Pancreas (tissue), 10 donors: ENCODE results near the gene ATP5IF1. TPM values are rescaled to one million over a fixed set of nuclear protein-coding genes. Genes with fewer than 3 reads are reported as not detected.

Source experiments
- ATAC-seq, 4 donors: fragments of 200-7000 bp; cut with Tn5 transposase; one replicate each; pipeline versions ENCODE4 v1.8.0 to v1.9.1; 2020; ENCODE audit warnings: mild to moderate bottlenecking in 4 of 4, moderate library complexity in 4 of 4
- DNase-seq, 6 donors: peaks; one replicate each; pipeline ENCODE4 v3.0.0-alpha.2; 2020
- FAIRE-seq: peaks from 2 replicates; lab custom pipeline; 2012; peaks lifted over from hg19 to GRCh38; lab: Jason Lieb, UNC
- H3K27ac ChIP-seq, 4 donors: fragments of 200-600 bp; sonication (generic); 1 replicate in 3 of 4; 2 replicates in 1 of 4; pipeline versions ENCODE4 v1.5.0 to v1.8.0; 2020
- H3K27me3 ChIP-seq, 4 donors: fragments of 200-600 bp; one replicate each; pipeline ENCODE4 v1.8.0; 2021
- H3K36me3 ChIP-seq, 3 donors: fragments of 200-600 bp; sonication (generic) in 1 of 3; one replicate each; pipeline versions ENCODE4 v1.5.0 to v1.8.0; 2020 to 2021
- H3K4me1 ChIP-seq, 3 donors: fragments of 200-600 bp; one replicate each; pipeline ENCODE4 v1.8.0; 2021
- H3K4me3 ChIP-seq, 4 donors: fragments of 200-600 bp; sonication (generic) in 2 of 4; one replicate each; pipeline versions ENCODE4 v1.5.0 to v1.8.0; 2020 to 2021
- H3K9me3 ChIP-seq, 4 donors: fragments of 200-600 bp; one replicate each; pipeline ENCODE4 v1.8.0; 2021
- WGBS, 2 donors: extraction: QIAGEN DNeasy Blood & Tissue Kit; methylation state at CpG; one replicate each; pipeline ENCODE4 v1.1.7; 2013; 5-methylcytosine and 5-hydroxymethylcytosine counted together
- intact Hi-C, 3 donors: fragments of 100-400 bp; cut with DNase I; formaldehyde crosslinking; loops; one replicate each; pipeline versions ENCODE4 v1.11.1 to v1.14.2; 2022
- polyA plus RNA-seq, 2 donors: library from polyadenylated mRNA; stranded (reverse); fragments of 200-250 nt; gene quantifications; one replicate each; pipeline ENCODE4 v1.2.3, GENCODE V29; 2013
- total RNA-seq, 6 donors: library from RNA; stranded (reverse); fragmentation: NEBNext Ultra II Directional in 4 of 6; extraction: Animal tissue kit (Norgen Biotek cat#: 25700) in 4 of 6; gene quantifications; one replicate each; pipeline versions ENCODE4 v1.2.1 to v1.2.4, GENCODE V29; 2021 to 2023
- TF ChIP-seq, protein P1 (sequence below), 4 donors: fragments of 200-600 bp; sonication (generic) in 3 of 4; IDR thresholded peaks; one replicate each; pipeline versions ENCODE4 v1.5.0 to v1.8.0; 2021; ENCODE audit warnings: antibody characterized with exemption in 4 of 4
- donor health status: healthy with polysubstance abuse.
- donor health status: DM: no; HTN: no; CAD: no; lungs with moderate emphysema.
- donor health status: DM: no; HTN: no; CAD: no.
- donor health status: control.
- donor health status: control.
- donor health status: Bipolar disorder and iron deficiency.
- donor health status: DM: yes; HTN: yes; CAD: no.
- donor health status: DM: no; HTN: no; CAD: no.
- donor health status: DM: no; HTN: no; CAD: no.
- donor health status: DM: yes; HTN: yes; CAD: no.

ATP5IF1 gene
- total and polyA plus RNA-seq, 8 donors, result 37.9 to 239 (median 60.2) TPM

DNA sequence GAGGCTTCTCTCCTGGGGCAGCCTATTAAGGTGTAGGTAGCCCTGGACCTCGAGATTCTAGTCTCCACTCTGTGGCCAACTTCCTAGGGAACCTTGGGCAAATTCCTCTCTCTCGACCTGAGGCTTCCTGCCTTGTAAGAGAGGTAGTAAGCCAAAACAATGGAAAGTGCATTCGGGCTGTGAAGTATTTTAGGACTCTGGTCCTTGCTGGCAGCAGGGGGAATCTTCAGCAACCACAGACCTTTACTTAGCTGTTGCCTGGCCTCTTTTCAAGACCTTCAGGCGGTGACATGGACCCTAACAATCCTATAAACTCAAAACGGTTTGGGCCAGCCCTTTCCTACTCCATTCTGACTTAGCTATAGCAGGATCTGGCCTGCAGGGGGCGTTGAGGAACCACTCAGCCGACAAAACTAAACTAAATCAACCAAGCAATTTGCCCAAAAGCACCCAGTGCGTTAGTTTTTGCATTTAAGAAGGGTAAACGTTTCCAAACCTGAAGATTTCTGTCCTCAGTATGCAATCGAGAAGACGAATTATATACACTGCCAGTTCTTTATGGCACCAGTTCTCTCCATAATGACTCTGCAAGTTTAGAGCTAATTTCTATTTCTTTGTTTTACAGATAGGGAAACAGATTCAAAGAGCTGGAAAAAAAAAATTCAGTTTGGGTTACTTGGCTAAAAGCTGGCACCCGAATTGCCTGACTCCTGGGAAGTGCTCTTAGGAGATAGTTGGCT, 12.5 kb downstream of the ATP5IF1 start:
- 1% methylated on average over 12 of the region's 12 CpGs for WGBS, 2 donors

DNA sequence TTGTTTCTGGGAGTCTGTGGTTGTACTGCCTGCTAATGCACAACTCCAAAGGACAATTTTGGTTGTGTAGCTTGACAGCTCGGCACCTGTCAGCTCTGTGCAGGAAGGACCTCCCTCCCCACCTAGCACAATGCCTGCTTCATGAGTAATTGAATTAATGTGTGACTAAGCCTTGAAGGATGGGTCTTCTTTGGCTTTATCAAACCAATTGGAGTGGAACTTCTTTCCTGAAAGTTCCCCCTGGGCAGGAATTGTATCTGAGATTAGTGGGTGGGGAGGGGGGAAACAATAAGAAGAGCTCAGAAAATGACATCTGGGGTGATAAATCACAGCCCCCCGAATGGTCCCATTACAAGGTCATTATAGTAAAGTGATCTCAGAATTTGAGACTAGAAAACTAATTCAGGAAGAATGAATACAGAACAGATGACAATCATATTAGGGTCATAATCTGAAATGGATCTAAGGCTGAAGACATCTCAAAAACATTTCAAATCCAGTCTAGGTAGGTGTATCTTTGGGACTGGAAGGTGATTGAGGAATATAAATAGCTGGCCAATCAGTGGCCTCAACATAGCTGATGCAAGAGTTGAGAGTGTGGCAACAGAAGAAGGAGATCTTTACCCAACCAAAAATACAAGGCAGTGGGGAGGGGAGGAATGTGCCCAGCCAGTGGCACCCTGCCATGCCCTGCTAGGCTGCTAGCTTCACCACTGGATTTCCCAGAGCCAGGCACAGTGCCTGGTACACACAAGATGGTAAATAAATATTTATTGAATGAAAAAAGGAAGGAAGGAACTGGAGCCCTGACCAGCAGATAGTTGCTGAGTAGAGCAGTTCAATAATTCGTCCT, 13.3 kb downstream of the ATP5IF1 start:
- intact Hi-C loops, result no loop called here
- 3 to 10% methylated on average over 3 of the region's 3 CpGs for WGBS, 2 donors

More for the DNA sequence above, 12.5 kb downstream of the ATP5IF1 start:
- Histone ChIP-seq H3K4me3 (peak overlapping the region in 2 of 4 donors; percentile 6 to 25), H3K36me3 (no peaks in the 10 kb centered on the region), H3K9me3 (no peaks in the 10 kb centered on the region), H3K4me1 (peaks cover 13 to 44% (median 34%) of the 10 kb centered on the region in 3 donors), H3K27me3 (no peaks in the 10 kb centered on the region), H3K27ac (peak overlapping the region; percentile 41 to 84 (median 78))
- intact Hi-C loops, result no loop called here
- FAIRE-seq (peak; percentile 5), DNase-seq (peak; percentile 62 to 85 (median 78)), ATAC-seq (peak; percentile 58 to 77 (median 64))
- TF ChIP-seq, protein P1, sequence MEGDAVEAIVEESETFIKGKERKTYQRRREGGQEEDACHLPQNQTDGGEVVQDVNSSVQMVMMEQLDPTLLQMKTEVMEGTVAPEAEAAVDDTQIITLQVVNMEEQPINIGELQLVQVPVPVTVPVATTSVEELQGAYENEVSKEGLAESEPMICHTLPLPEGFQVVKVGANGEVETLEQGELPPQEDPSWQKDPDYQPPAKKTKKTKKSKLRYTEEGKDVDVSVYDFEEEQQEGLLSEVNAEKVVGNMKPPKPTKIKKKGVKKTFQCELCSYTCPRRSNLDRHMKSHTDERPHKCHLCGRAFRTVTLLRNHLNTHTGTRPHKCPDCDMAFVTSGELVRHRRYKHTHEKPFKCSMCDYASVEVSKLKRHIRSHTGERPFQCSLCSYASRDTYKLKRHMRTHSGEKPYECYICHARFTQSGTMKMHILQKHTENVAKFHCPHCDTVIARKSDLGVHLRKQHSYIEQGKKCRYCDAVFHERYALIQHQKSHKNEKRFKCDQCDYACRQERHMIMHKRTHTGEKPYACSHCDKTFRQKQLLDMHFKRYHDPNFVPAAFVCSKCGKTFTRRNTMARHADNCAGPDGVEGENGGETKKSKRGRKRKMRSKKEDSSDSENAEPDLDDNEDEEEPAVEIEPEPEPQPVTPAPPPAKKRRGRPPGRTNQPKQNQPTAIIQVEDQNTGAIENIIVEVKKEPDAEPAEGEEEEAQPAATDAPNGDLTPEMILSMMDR (IDR thresholded peaks at IDR 0.05), result peak; percentile 69 to 90 (median 86)

DNA sequence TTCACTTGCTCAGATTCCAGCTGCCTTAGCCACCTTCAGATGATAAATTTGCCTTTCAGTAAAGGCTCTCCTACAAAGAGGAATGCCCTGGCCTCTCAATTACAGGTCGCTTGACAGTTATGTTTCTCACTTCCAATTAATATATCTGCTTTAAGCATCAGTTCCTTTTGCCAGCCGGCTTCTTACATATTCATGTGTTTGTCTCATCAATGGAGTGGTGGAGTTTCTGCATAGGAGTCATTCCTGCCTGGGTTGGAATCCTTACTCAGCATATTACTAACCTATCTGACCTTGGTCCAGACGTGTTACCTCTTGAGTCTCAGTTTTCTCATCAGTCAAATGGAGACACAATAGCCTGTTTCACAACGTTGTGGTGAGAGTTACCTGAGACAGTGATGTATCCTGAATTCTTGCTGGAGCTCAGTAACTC, 14.0 kb downstream of the ATP5IF1 start:
- TF ChIP-seq, protein P1 (IDR thresholded peaks at IDR 0.05), result no peak
- Histone ChIP-seq H3K36me3 (no peaks in the 10 kb centered on the region), H3K9me3 (no peaks in the 10 kb centered on the region), H3K4me1 (peaks cover 5 to 30% (median 27%) of the 10 kb centered on the region in 3 donors), H3K27ac (peak overlapping the region in 3 of 4 donors; percentile 7 to 81 (median 75)), H3K27me3 (no peaks in the 10 kb centered on the region), H3K4me3 (no peak overlapping the region)
- intact Hi-C loops, result no loop called here
- 19 to 20% methylated on average over 4 of the region's 4 CpGs for WGBS, 2 donors
- DNase-seq, result no peak
- no peak for FAIRE-seq
- no peak for ATAC-seq

More for the DNA sequence above, 13.3 kb downstream of the ATP5IF1 start:
- Histone ChIP-seq H3K4me1 (peaks cover 11 to 37% (median 32%) of the 10 kb centered on the region in 3 donors), H3K27ac (peak overlapping the region; percentile 41 to 84 (median 78)), H3K36me3 (no peaks in the 10 kb centered on the region), H3K4me3 (peak overlapping the region in 2 of 4 donors; percentile 6 to 25), H3K27me3 (no peaks in the 10 kb centered on the region), H3K9me3 (no peaks in the 10 kb centered on the region)
- ATAC-seq, result peak; percentile 21 to 55 (median 26)
- TF ChIP-seq, protein P1 (IDR thresholded peaks at IDR 0.05), result no peak
- FAIRE-seq, result no peak
- peak; percentile 43 to 92 (median 76) for DNase-seq

DNA sequence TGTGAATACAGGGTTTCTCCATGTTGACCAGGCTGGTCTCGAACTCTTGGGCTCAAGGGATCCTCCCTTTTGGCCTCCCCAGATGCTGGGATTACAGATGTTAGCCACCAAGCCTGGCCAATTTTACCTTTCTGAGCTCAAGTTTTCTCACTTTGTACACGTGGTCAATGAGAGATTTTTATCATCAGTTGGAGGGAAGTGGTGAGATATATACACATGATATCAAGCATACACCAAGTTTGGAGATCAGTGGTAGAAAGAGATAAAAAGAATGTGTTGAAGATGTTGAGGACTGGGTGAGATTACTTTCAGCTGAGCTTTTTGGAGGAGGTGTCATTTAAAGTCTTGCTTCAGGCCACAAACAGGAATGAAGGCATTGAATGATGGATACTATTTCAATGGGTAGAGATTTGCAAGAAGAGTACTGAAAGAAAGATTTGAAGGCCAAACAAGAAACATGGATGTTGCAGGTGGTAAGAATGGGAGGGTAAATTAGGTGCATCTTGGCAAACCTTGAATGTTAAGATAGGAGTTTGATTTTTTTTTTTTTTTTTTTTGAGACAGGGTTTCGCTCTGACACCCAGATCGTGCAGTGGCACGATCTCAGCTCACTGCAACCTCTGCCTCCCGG, 20.4 kb downstream of the ATP5IF1 start:
- no peak for ATAC-seq
- peaks cover 0 to 3% (median 0%) of the 10 kb centered on the region in 3 donors for H3K4me1 ChIP-seq
- TF ChIP-seq, protein P1 (IDR thresholded peaks at IDR 0.05), result no peak
- WGBS, 2 donors, result 76 to 77% methylated on average over 6 of the region's 6 CpGs
- no peak for DNase-seq
- no peaks in the 10 kb centered on the region for H3K36me3 ChIP-seq
- FAIRE-seq, result no peak
- no peak overlapping the region for H3K27ac ChIP-seq
- intact Hi-C loops, result no loop called here
- H3K4me3 ChIP-seq, result no peak overlapping the region
- H3K9me3 ChIP-seq, result no peaks in the 10 kb centered on the region
- no peaks in the 10 kb centered on the region for H3K27me3 ChIP-seq
